A673 (cell line): ENCODE data around the gene SORL1.

Experiments used
- CTCF ChIP-seq: fragments of 300-800, 200-600 bp; sonication (generic); conservative IDR thresholded peaks from 2 replicates; pipeline ENCODE4 v1.5.1; 2017; ENCODE audit warnings: low read depth, mild to moderate bottlenecking, antibody characterized with exemption, low read length, moderate library complexity, mixed read lengths
- EZH2 ChIP-seq: fragments of 200-600 bp; sonication (generic); IDR thresholded peaks from 2 replicates; pipeline ENCODE4 v1.6.1; 2017; ENCODE audit warnings: borderline replicate concordance, low read depth, mild to moderate bottlenecking, mixed read lengths, antibody characterized with exemption, low read length; ENCODE audit not compliant: poor library complexity, severe bottlenecking

GRCh38 chr11:121517996-121518395, 65.9 kb downstream of the SORL1 start:
- TF ChIP-seq CTCF (no peak), EZH2 (no peak)
